OCI-LY7 (cell line): ENCODE data around the gene RANBP17. TPM values are rescaled to one million over a fixed set of nuclear protein-coding genes. Genes with fewer than 3 reads are reported as not detected.

Experiments used
- BruUV-seq: library from RNA; stranded (reverse); fragments of 400-500 nt; replicated peaks from 2 replicates; lab custom pipeline; 2021; lab: Mats Ljungman, UMichigan
- CTCF ChIA-PET: fragments of 300-600 bp; sonication (Branson Sonifier 250); formaldehyde crosslinking; loops from one replicate; lab custom pipeline; 2022; ENCODE audit warnings: antibody characterized with exemption; ENCODE audit not compliant: unreplicated experiment; lab: Charles Lee
- POLR2A ChIA-PET: fragments of 300-600 bp; sonication (Branson Sonifier 250); formaldehyde crosslinking; loops from one replicate; lab custom pipeline; 2022; ENCODE audit warnings: antibody characterized with exemption; lab: Charles Lee
- DNase-seq: peaks from one replicate; pipeline ENCODE4 v3.0.0-alpha.2; 2015; ENCODE audit warnings: low spot score
- H2AFZ ChIP-seq: fragments of 200-600 bp; sonication (generic), shearing (Covaris generic); 2 replicates; pipeline ENCODE4 v1.6.1; 2014; ENCODE audit warnings: mild to moderate bottlenecking, antibody characterized with exemption, low read length, moderate library complexity
- H3K27ac ChIP-seq: fragments of 200-600 bp; sonication (generic); 2 replicates; pipeline ENCODE4 v1.5.1; 2014; ENCODE audit warnings: mixed run types, low read depth, mild to moderate bottlenecking, moderate library complexity, low read length, inconsistent platforms; ENCODE audit not compliant: poor library complexity, severe bottlenecking
- H3K36me3 ChIP-seq: fragments of 200-600 bp; sonication (generic); 2 replicates; pipeline ENCODE4 v1.6.1; 2014; ENCODE audit warnings: mild to moderate bottlenecking, antibody characterized with exemption, low read length, moderate library complexity, mixed read lengths; ENCODE audit not compliant: insufficient read depth
- H3K4me1 ChIP-seq: fragments of 200-600 bp; sonication (generic); 2 replicates; pipeline ENCODE4 v1.5.1; 2014; ENCODE audit warnings: mild to moderate bottlenecking, low read length; ENCODE audit not compliant: insufficient read depth, poor library complexity, severe bottlenecking
- H3K4me2 ChIP-seq: fragments of 200-600 bp; sonication (generic); 2 replicates; pipeline ENCODE4 v1.6.1; 2014; ENCODE audit warnings: mild to moderate bottlenecking, low read length
- H3K4me3 ChIP-seq: fragments of 200-600 bp; sonication (generic); 2 replicates; pipeline ENCODE4 v1.5.1; 2014; ENCODE audit warnings: mild to moderate bottlenecking, low read depth, low read length; ENCODE audit not compliant: poor library complexity, severe bottlenecking
- H3K79me2 ChIP-seq: fragments of 200-600 bp; sonication (generic); 2 replicates; pipeline ENCODE4 v1.6.1; 2016; ENCODE audit warnings: low read depth, mild to moderate bottlenecking, low read length, moderate library complexity, mixed read lengths; ENCODE audit not compliant: insufficient read depth
- H3K9me2 ChIP-seq: fragments of 200-600 bp; sonication (generic); 2 replicates; pipeline ENCODE4 v1.6.1; 2016; ENCODE audit warnings: mild to moderate bottlenecking, low read length, mixed read lengths; ENCODE audit not compliant: insufficient read depth
- H3K9me3 ChIP-seq: fragments of 200-600 bp; sonication (generic); 2 replicates; pipeline ENCODE4 v1.6.1; 2014; ENCODE audit warnings: mild to moderate bottlenecking, mixed run types, low read length, mixed read lengths
- H4K20me1 ChIP-seq: fragments of 200-600 bp; sonication (generic); 2 replicates; pipeline ENCODE4 v1.6.1; 2014; ENCODE audit warnings: mild to moderate bottlenecking, antibody characterized with exemption, low read length, moderate library complexity, mixed read lengths; ENCODE audit not compliant: insufficient read depth
- EZH2phosphoT487 ChIP-seq: fragments of 200-600 bp; sonication (generic); IDR thresholded peaks from 2 replicates; pipeline ENCODE4 v1.6.1; 2018; ENCODE audit warnings: low read depth, borderline replicate concordance, mild to moderate bottlenecking, mixed run types, antibody characterized with exemption, low read length, moderate library complexity, mixed read lengths
- intact Hi-C: fragments of 100-400 bp; cut with micrococcal nuclease; formaldehyde crosslinking; loops from one replicate; pipeline ENCODE4 v1.10.0; 2022; ENCODE audit not compliant: unreplicated experiment
- total RNA-seq, 2 experiments: library from RNA; depleted of rRNA in 1 of 2; stranded (reverse); fragments of >200 nt in 1 of 2; shearing (Covaris generic) in 1 of 2; gene quantifications; 2 replicates each; pipeline ENCODE4 v1.2.3, GENCODE V29; 2014 to 2022
- TF ChIP-seq, protein P1 (sequence below): fragments of 200-600 bp; sonication (generic); conservative IDR thresholded peaks from 2 replicates; pipeline ENCODE4 v1.5.1; 2014; ENCODE audit warnings: mild to moderate bottlenecking, antibody characterized with exemption, low read length, moderate library complexity, mixed read lengths

RANBP17 gene
- total RNA-seq, 2 experiments from 2014 or later = not detected

DNA sequence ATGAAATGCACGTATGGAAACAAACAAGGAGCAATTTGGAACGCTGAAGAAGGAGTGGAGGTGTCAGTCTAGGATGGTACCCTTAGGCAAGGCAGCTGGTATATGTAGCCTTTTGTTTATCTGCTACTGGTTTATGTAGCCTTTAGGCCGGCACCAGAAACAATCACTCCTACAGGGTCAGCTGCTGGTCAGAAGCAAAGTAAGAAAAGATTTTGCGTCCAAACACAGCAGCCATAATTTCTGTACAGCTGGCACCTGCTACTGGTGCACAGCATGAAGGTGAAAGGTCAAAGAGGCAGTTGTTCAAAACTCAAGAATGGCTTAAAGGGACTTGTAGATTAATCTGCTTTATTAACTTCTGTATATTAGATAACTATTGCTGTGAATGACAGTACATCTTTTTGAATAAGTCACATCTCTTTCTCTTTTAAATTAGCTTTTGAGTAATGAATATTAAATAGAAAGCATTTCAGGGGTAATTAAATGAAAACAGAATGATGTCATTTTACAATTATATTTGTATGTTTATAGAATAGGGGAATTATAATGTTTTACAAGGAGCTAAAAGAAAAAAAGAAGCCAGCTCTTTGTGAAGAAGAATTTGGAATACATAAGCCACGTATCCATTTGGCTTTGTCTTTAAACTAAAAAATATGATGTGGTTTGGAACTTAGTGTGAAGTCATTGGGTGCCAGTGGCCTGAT is 414.2 kb downstream of the RANBP17 start:
- TF ChIP-seq, protein P1, sequence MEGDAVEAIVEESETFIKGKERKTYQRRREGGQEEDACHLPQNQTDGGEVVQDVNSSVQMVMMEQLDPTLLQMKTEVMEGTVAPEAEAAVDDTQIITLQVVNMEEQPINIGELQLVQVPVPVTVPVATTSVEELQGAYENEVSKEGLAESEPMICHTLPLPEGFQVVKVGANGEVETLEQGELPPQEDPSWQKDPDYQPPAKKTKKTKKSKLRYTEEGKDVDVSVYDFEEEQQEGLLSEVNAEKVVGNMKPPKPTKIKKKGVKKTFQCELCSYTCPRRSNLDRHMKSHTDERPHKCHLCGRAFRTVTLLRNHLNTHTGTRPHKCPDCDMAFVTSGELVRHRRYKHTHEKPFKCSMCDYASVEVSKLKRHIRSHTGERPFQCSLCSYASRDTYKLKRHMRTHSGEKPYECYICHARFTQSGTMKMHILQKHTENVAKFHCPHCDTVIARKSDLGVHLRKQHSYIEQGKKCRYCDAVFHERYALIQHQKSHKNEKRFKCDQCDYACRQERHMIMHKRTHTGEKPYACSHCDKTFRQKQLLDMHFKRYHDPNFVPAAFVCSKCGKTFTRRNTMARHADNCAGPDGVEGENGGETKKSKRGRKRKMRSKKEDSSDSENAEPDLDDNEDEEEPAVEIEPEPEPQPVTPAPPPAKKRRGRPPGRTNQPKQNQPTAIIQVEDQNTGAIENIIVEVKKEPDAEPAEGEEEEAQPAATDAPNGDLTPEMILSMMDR = no peak
- no peak for TF ChIP-seq EZH2phosphoT487
- H3K4me3 ChIP-seq = no peak overlapping the region
- no peak overlapping the region for H3K4me2 ChIP-seq
- H3K79me2 ChIP-seq = no peaks in the 10 kb centered on the region
- H4K20me1 ChIP-seq = no peaks in the 10 kb centered on the region
- H3K9me3 ChIP-seq = no peaks in the 10 kb centered on the region
- H2AFZ ChIP-seq = no peak overlapping the region
- H3K36me3 ChIP-seq = no peaks in the 10 kb centered on the region
- ChIA-PET CTCF (no interaction called here), POLR2A (no interaction called here)
- H3K4me1 ChIP-seq = no peaks in the 10 kb centered on the region
- no peak for DNase-seq
- no peaks in the 10 kb centered on the region for H3K9me2 ChIP-seq
- intact Hi-C loops = no loop called here
- BruUV-seq = no TSS peak
- H3K27ac ChIP-seq = no peak overlapping the region

DNA sequence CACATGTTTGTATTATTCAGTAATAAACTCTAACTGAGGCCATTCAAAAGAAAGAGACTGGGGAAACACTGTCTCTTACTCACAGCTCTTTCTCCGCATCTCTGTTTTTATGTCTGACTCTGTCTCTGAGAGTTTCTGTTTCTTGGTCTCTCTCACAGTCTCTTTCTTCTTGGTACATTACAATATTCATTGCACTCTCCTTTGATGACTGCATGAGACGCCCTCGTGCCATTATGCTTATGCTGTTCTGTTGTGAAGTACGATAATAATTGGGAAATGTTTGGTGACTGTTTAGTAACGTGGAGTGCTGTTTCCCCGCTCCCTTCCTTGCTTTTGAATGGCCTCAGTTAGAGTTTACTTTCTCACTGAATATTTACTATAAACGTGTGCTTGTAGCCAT is 421.9 kb downstream of the RANBP17 start:
- no TSS peak for BruUV-seq

DNA sequence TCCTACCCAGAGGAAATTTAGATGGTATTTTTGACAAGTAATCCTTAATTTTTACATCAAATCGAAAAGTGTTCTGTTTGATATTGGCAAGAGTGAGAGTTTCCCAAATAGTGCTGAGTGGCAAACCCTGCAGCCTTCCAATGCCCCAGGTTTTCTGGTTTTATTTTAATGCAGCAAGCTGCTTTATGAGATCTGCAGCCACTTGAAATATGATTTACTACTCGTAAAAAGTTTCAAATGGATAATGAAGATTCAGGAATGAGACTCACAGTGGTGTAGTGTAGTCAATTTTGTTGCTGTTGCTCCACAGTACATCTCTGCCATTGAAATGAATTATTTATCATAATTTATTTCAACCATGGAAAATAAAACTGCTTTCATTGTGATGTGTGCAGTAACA is 423.6 kb downstream of the RANBP17 start:
- TF ChIP-seq, protein P1 = no peak
- TF ChIP-seq EZH2phosphoT487 = no peak
- Histone ChIP-seq H3K36me3 (no peaks in the 10 kb centered on the region), H2AFZ (no peak overlapping the region), H3K4me1 (no peaks in the 10 kb centered on the region), H3K79me2 (no peaks in the 10 kb centered on the region), H3K9me2 (no peaks in the 10 kb centered on the region; the same call in 1 of the 2 replicates), H3K9me3 (no peaks in the 10 kb centered on the region), H3K4me2 (no peak overlapping the region), H3K27ac (no peak overlapping the region), H4K20me1 (no peaks in the 10 kb centered on the region), H3K4me3 (no peak overlapping the region)
- ChIA-PET POLR2A (interaction anchor here (1.0 kb wide), 1 partner anchor 17 kb away, joined by 3 read pairs; no protein-coding TSS in a partner anchor), CTCF (no interaction called here)
- intact Hi-C loops = no loop called here
- no peak for DNase-seq
- BruUV-seq = no TSS peak

More for the DNA sequence above, 421.9 kb downstream of the RANBP17 start:
- Histone ChIP-seq H2AFZ (no peak overlapping the region), H3K9me2 (no peaks in the 10 kb centered on the region; the same call in 1 of the 2 replicates), H3K4me3 (no peak overlapping the region), H3K79me2 (no peaks in the 10 kb centered on the region), H3K9me3 (no peaks in the 10 kb centered on the region), H3K27ac (no peak overlapping the region), H3K36me3 (no peaks in the 10 kb centered on the region), H3K4me1 (no peaks in the 10 kb centered on the region), H4K20me1 (no peaks in the 10 kb centered on the region), H3K4me2 (no peak overlapping the region)
- CTCF ChIA-PET = no interaction called here
- no peak for DNase-seq
- TF ChIP-seq, protein P1 = no peak
- no peak for TF ChIP-seq EZH2phosphoT487
- intact Hi-C loops = no loop called here
- POLR2A ChIA-PET = no interaction called here
